GM10248 (cell line): ENCODE results near the gene SH3GL3.

Source experiments
- CTCF ChIA-PET: fragments of 300-600 bp; sonication (Branson Sonifier 250); formaldehyde crosslinking; extraction: SDS; loops from one replicate; lab custom pipeline; 2021; ENCODE audit warnings: antibody characterized with exemption; lab: Yijun Ruan, JAX
- POLR2A ChIA-PET: fragments of 350-650 bp; sonication (Branson Sonifier 250); formaldehyde crosslinking; extraction: SDS; loops from one replicate; lab custom pipeline; 2020; ENCODE audit warnings: antibody characterized with exemption; lab: Yijun Ruan, JAX
- DNase-seq: peaks from one replicate; pipeline ENCODE4 v3.0.0; 2012; ENCODE audit errors: extremely low spot score
- CTCF ChIP-seq: IDR thresholded peaks from 2 replicates; pipeline ENCODE4 v1.5.1; 2012; ENCODE audit warnings: mild to moderate bottlenecking, low read depth; ENCODE audit errors: extremely low read depth, missing control alignments, control extremely low read depth

SH3GL3 gene

DNA sequence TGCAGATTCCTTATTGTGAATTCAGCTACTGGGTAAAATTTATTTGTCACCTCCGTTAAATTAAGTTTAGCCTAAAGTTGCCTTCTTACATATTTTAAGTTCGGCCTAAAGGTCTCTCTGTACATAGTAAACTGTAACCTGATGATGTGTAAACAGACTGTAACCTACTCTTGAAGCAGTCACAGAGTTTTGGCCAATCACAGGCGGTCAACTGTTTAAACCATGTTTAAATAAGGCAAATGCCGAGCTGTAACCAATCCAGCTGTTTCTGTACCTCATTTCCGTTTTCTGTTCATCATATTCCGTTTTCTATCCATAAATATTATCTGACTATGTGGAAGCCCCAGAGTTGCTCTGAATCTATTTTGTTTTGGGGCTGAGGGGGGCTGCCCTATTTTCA lies 204.4 kb downstream of the SH3GL3 start:
- no peak for TF ChIP-seq CTCF
- POLR2A ChIA-PET = no interaction called here
- CTCF ChIA-PET = no interaction called here
- DNase-seq = no peak

- no peak for TF ChIP-seq CTCF
- no peak for DNase-seq
- POLR2A ChIA-PET = no interaction called here
- CTCF ChIA-PET = no interaction called here
Measured at GRCh38 chr15:83652626-83653204, 205.6 kb downstream of the SH3GL3 start.

DNA sequence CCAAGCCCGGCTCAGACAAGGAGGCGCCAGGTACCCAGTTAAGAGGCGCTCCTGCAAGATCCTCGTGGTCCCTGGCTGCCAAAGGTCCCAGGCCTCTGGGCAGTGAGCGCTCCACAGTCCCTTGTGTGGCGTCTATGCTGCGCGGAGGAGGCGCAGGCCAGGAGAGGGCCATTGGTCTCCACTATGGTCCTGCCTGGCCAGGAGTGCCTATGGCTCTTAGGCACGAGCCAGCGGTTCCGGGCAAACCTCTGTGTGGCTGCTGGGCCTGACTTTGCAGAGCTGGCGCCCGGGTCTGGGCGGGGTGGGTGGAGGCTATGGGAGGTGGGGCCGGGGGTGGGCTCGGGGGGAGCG lies 206.1 kb downstream of the SH3GL3 start:
- CTCF ChIA-PET = no interaction called here
- no peak for DNase-seq
- no peak for TF ChIP-seq CTCF
- POLR2A ChIA-PET = no interaction called here

DNA sequence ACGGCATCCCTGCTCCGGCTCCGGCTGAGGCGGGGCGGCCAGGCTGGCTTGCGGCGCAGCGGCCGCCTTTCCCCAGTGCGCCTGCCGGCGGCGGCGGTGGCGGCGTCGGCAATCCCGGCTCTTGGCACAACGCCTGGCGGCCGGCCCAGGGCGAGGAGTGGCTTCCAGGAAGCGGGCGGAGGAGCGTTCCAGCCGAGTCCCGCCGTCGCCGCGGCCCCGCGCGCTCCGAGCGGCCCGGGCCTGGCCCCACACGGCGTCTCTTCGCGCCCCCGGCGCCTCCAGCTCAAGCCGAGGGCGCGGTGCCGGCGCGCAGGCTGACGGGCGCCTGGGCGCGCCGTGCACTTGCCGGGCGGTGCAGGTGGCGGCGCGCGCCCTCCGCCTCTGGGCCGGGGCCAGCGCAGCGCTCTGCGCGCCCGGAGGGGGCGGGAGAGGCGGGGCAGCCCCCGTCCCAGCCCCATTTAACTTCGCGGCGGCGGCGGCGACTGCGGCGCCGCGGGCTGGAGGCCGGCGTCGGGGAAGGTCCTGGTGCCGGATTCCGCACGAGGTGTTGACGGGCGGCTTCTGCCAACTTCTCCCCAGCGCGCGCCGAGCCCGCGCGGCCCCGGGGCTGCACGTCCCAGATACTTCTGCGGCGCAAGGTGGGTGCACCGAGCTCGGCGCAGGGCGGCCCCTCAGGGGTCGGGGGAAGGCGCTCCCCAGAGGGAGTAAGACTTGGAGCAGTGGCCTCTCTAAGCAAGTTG lies 206.7 kb downstream of the SH3GL3 start, which contains the start of gene ADAMTSL3:
Gene ADAMTSL3, plus strand, starts transcription at position 485 of the 740 bp plus-strand sequence. CDS start 1,639 bp downstream, outside the sequence.
- no peak for DNase-seq
- ChIA-PET CTCF (no interaction called here), POLR2A (no interaction called here)
- TF ChIP-seq CTCF = no peak

- no peak for DNase-seq
- ChIA-PET POLR2A (no interaction called here), CTCF (interaction anchor here (1.0 kb wide), 1 partner anchor 10 kb away, joined by 4 read pairs; no protein-coding TSS in a partner anchor)
- TF ChIP-seq CTCF = no peak
Measured at GRCh38 chr15:83654379-83655236, 207.5 kb downstream of the SH3GL3 start.

GRCh38 chr15:83655237-83655616 lies 208.1 kb downstream of the SH3GL3 start:
- no peak for TF ChIP-seq CTCF
- DNase-seq = no peak
- ChIA-PET POLR2A (no interaction called here), CTCF (interaction anchor here (1.0 kb wide), 1 partner anchor 11 kb away, joined by 4 read pairs; no protein-coding TSS in a partner anchor)
